ENCODE data around the gene GRIA3. TPM values are rescaled to one million over a fixed set of nuclear protein-coding genes. Genes with fewer than 3 reads are reported as not detected.

GRIA3 gene
- total RNA-seq, 1 experiment from 2014 or later: not detected

GRCh38 chrX:123272630-123273029, 88.6 kb downstream of the GRIA3 start:
- intact Hi-C loops (cut with micrococcal nuclease; ENCODE audit: unreplicated experiment): no loop called here
- ChIA-PET POLR2A (ENCODE audit: low non-redundant PET) (no interaction called here), CTCF (no interaction called here)
- Histone ChIP-seq H3K9me3 (ENCODE audit: low read depth, low read length, poor library complexity, severe bottlenecking) (no peaks in the 10 kb centered on the region), H3K4me1 (ENCODE audit: insufficient read depth, low read length, poor library complexity, severe bottlenecking) (no peaks in the 10 kb centered on the region), H3K4me3 (ENCODE audit: low read depth, low read length, poor library complexity, severe bottlenecking) (no peak overlapping the region), H3K27ac (ENCODE audit: low read depth, low read length, poor library complexity, severe bottlenecking) (no peak overlapping the region), H3K27me3 (replicated peaks; ENCODE audit: insufficient read depth, low read depth, low read length, poor library complexity) (no peaks in the 10 kb centered on the region), H3K36me3 (ENCODE audit: insufficient read depth, low read length, poor library complexity, severe bottlenecking) (no peaks in the 10 kb centered on the region)
- no peak for DNase-seq (ENCODE audit: low spot score)
- BruUV-seq (replicated peaks): no TSS peak
- TF ChIP-seq CTCF (conservative IDR thresholded peaks at IDR 0.05; ENCODE audit: low read depth, low read length) (no peak), EZH2 (IDR thresholded peaks at IDR 0.05; ENCODE audit: borderline replicate concordance, low read depth, low read length, poor library complexity, severe bottlenecking) (no peak)

DNA sequence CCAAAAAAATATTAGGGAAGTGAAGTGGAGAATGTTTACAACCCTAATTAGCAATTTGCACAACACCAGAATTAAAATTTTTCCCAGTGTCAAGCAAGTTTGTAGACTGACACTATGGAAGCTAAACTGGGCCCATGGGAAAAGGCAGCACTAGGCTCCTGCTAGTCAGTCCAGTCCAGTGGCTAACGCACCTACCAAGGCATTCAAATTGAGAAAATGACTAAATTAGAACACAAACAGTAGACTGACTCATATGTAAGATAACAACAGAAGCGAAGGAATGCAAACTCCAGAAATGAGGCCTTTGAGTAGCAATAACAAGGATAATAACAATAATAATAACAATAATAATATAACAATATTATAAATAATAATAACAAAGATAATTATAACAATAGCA, 90.7 kb downstream of the GRIA3 start:
- CTCF ChIA-PET: no interaction called here
- BruUV-seq (replicated peaks): no TSS peak
- intact Hi-C loops (cut with micrococcal nuclease; ENCODE audit: unreplicated experiment): no loop called here

DNA sequence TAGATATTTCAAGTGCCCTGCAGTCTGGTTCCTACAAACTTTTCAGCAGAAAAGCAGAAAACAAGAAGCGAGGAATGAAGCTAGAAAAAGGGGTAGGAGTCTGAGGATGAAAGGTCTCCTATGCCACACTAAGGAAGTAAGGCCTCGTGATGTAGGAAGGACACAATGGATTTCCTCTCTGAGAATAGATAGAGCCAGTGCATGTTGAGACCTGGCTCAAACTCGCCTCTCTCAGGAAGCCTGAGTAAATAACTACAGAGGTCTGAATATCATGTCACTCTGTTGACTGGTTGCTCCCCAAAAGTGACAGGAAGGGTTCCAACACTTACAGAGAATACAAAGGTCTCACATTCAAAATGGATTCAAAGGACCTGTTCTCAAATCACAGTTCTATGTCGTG, 93.3 kb downstream of the GRIA3 start:
- Histone ChIP-seq H3K9me3 (ENCODE audit: low read depth, low read length, poor library complexity, severe bottlenecking) (no peaks in the 10 kb centered on the region), H3K27me3 (replicated peaks; ENCODE audit: insufficient read depth, low read depth, low read length, poor library complexity) (no peaks in the 10 kb centered on the region), H3K27ac (ENCODE audit: low read depth, low read length, poor library complexity, severe bottlenecking) (no peak overlapping the region), H3K4me1 (ENCODE audit: insufficient read depth, low read length, poor library complexity, severe bottlenecking) (no peaks in the 10 kb centered on the region), H3K36me3 (ENCODE audit: insufficient read depth, low read length, poor library complexity, severe bottlenecking) (no peaks in the 10 kb centered on the region), H3K4me3 (ENCODE audit: low read depth, low read length, poor library complexity, severe bottlenecking) (no peak overlapping the region)
- ChIA-PET POLR2A (ENCODE audit: low non-redundant PET) (no interaction called here), CTCF (no interaction called here)
- intact Hi-C loops (cut with micrococcal nuclease; ENCODE audit: unreplicated experiment): no loop called here
- DNase-seq (ENCODE audit: low spot score): no peak
- TF ChIP-seq CTCF (conservative IDR thresholded peaks at IDR 0.05; ENCODE audit: low read depth, low read length): no peak
- TF ChIP-seq EZH2 (IDR thresholded peaks at IDR 0.05; ENCODE audit: borderline replicate concordance, low read depth, low read length, poor library complexity, severe bottlenecking): no peak
- BruUV-seq (replicated peaks): no TSS peak

More for the DNA sequence above, 90.7 kb downstream of the GRIA3 start:
- Histone ChIP-seq H3K4me1 (ENCODE audit: insufficient read depth, low read length, poor library complexity, severe bottlenecking) (no peaks in the 10 kb centered on the region), H3K27ac (ENCODE audit: low read depth, low read length, poor library complexity, severe bottlenecking) (no peak overlapping the region), H3K4me3 (ENCODE audit: low read depth, low read length, poor library complexity, severe bottlenecking) (no peak overlapping the region), H3K27me3 (replicated peaks; ENCODE audit: insufficient read depth, low read depth, low read length, poor library complexity) (no peaks in the 10 kb centered on the region), H3K9me3 (ENCODE audit: low read depth, low read length, poor library complexity, severe bottlenecking) (no peaks in the 10 kb centered on the region), H3K36me3 (ENCODE audit: insufficient read depth, low read length, poor library complexity, severe bottlenecking) (no peaks in the 10 kb centered on the region)
- POLR2A ChIA-PET (ENCODE audit: low non-redundant PET): no interaction called here
- no peak for TF ChIP-seq EZH2 (IDR thresholded peaks at IDR 0.05; ENCODE audit: borderline replicate concordance, low read depth, low read length, poor library complexity, severe bottlenecking)
- TF ChIP-seq CTCF (conservative IDR thresholded peaks at IDR 0.05; ENCODE audit: low read depth, low read length): no peak
- DNase-seq (ENCODE audit: low spot score): no peak
